CD4-positive, alpha-beta T cell treated with Interleukin-17A for 4 hours (primary cell): ENCODE results near the gene AKAP12.

Experiments used
- DNase-seq: peaks from one replicate; pipeline ENCODE4 v3.0.0-alpha.2; 2020; ENCODE audit warnings: mixed read lengths

The AKAP12 gene, protein sequence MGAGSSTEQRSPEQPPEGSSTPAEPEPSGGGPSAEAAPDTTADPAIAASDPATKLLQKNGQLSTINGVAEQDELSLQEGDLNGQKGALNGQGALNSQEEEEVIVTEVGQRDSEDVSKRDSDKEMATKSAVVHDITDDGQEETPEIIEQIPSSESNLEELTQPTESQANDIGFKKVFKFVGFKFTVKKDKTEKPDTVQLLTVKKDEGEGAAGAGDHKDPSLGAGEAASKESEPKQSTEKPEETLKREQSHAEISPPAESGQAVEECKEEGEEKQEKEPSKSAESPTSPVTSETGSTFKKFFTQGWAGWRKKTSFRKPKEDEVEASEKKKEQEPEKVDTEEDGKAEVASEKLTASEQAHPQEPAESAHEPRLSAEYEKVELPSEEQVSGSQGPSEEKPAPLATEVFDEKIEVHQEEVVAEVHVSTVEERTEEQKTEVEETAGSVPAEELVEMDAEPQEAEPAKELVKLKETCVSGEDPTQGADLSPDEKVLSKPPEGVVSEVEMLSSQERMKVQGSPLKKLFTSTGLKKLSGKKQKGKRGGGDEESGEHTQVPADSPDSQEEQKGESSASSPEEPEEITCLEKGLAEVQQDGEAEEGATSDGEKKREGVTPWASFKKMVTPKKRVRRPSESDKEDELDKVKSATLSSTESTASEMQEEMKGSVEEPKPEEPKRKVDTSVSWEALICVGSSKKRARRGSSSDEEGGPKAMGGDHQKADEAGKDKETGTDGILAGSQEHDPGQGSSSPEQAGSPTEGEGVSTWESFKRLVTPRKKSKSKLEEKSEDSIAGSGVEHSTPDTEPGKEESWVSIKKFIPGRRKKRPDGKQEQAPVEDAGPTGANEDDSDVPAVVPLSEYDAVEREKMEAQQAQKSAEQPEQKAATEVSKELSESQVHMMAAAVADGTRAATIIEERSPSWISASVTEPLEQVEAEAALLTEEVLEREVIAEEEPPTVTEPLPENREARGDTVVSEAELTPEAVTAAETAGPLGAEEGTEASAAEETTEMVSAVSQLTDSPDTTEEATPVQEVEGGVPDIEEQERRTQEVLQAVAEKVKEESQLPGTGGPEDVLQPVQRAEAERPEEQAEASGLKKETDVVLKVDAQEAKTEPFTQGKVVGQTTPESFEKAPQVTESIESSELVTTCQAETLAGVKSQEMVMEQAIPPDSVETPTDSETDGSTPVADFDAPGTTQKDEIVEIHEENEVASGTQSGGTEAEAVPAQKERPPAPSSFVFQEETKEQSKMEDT (N-terminal part only)

DNA sequence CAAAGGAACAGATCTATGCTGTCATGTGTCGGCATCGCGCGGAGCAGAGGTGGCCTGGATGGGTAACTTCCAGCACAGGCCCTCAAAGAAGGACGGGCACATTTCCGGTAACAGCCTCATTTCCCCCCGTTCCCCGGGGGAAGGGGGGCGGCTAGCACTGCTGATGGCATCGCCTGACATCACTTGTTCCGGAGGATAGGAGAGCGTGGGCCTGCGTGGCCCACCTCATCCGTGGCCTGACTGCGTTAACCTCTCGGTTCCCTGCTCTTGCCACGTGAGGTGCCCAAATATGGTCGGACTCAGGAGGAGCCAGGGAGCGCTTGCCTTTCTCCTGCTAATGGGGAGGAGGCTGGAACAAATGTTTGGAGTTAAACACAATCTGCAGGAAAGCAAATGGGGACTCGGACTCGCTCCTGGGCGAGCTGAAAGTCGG lies at the start of gene AKAP12:
TSS of gene AKAP12 (plus strand) at position 365 of the 433 bp plus-strand sequence. CDS start 596 bp downstream, outside the sequence.
- DNase-seq = no peak

DNA sequence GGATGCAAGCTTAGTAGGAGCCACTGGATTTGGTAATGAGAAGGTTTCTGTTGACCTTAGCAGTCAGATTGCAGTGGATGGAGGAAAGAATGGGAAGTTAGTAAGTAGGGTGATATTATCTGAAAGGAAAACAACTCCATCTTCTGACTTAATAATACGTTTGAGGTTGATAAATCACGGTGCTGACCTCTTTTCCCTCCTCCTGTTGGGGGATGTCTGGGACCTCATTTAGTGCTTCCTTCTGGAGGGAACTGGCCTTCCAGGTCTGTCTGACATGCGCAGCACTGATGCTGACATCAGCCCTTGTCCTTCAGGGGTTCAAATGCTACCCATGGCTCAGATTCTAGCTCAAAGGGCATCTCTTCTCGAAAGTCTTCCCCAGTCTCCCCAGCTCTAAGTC lies 48.2 kb upstream of the AKAP12 start:
- DNase-seq = no peak

DNA sequence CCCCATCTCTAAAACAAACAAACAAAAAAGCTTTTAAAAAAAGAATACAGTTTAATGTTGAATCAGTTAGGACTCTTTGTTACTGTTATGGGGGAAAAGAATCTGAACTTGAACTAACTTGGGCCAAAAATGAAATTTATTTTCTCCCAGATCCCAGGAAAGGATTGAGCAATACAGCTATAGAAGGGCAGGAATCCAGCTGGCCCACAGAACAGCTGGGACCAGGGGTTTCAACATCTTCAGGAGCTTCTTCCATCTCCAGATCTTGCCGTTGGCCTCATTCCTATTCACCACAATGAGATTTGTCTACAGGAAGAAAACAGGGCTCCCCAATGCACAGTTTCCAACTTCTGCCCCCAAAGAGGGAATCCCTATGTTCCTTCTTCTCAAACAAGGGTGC lies 43.2 kb upstream of the AKAP12 start:
- no peak for DNase-seq

DNA sequence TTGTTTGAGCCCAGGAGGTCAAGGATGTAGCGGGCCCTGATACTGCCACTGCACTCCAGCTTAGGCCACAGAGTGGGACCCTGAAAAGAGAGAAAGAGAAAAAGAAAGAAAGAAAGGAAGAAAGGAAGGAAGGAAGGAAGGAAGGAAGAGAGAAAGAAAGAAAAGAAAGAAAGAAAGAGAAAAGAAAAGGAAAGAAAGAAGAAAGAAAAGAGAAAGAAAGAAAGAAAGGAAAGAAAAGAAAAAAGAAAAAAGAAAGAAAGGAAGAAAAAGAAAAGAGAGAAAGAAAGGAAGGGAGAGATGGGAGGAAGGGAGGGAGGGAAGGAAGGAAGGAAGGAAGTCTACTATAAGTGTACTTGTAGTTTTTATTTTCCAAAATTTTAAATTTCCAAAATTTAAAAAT lies 42.2 kb upstream of the AKAP12 start:
- no peak for DNase-seq

DNA sequence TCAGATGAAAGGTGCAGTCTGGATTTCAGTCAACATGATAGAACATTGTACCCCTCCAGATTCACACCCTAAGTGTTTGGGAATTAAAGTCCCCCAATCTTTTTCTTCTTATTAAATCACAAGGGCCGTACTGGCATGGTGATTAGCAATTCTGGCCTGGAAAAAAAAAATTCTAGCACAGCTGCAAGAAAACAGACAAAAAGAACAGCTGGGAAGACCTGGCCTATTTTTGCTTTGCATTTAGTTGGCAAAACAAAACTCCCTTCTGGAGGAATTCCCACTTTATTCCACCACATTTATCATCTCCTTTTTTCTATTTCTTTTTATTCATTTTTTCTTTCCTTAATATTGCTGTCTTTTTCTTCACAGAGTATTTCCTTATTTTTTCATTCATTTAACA lies 39.8 kb upstream of the AKAP12 start:
- DNase-seq = no peak

DNA sequence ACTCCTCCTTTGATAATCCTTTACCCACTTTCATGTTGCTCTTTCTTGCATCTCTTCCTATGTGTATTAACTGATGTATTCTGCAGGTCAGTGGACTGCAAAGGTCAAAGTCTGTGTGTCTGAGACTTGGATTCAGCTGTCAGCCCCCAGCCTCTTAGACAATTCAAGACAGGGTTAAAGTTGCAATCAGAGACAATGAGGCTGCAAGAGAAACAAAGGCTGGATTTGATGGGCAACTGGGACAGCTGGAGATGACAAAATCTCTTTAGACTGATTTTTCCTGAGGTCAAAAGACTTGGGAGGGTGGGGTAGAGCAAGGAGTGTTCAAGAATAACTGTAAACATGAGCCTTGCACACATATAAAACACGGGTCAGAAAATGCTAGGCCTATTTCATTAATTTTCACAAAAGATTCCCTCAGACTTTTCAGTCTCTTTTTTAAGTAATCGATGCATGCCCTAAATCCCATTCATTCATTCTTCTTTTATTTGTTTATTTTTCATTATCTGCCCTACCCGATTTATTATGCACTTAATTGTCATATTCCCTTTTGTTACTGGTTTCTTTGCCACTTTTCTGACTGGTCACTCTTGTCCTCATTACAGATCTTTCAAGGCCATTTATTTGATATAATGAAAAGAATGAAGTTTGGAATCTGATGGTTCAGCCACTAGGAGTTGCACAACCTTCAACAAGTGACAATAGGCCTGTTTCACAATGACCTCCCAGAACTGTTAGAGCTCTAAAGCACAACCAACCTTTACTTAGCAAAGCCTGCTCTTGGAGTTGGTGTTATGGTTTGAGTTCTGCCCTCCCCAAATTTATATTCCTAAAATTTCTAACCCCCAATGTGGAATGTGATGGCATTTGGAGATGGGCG lies 33.8 kb upstream of the AKAP12 start:
- DNase-seq = no peak

DNA sequence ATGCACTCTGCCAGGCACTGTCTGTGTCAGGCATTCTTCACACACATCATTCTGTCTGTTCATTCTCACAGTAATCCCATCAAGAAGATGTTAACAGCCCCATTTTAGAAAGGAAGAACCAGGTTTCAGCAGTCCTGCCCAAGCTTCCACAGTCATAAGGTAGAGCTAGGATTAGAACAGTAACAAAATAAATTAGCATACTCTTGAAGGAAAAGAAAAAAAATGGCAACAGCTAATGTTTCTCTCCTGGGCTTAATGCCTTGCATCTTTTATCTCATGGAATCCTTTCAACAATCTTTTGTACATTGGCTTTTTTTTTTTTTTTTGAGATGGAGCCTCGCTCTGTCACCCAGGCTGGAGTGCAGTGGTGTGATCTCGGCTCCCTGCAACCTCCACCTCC lies 32.1 kb upstream of the AKAP12 start:
- DNase-seq = no peak

DNA sequence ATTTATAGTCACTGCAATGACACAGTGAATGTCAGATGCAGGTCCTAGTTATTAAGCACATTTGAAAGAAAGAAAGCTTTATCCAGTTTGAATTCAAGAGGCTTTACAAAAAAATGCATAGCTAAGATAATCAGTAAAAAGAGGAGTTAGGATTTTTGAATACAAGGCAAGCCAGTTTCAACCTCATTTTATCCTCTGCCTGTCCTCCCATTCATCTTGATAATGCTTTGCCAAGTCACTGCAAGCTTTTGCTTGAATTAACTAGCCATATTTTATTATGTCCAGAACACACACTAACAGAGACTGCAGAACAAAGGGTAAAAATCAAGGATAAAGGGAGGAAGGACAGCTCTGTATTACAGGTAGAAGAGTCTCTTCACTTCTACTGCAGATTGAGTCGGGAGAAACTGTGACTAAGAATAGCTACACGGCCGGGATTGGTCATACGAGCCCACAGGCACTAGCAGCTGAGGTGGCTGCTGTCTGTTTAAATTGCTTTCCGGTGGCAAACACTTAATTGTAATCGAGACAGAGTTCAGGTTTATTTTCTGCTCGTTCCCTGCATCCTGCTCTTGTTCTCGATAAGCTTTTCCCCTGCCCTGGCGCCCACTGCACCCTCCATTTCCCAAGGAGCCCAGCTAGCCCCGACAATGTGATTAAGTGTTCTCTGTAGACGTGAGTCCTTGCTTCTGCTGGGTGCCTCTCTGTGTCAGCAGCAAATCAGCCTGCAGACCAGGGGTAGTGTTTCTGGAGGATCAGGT lies 30.5 kb upstream of the AKAP12 start:
- DNase-seq = no peak

DNA sequence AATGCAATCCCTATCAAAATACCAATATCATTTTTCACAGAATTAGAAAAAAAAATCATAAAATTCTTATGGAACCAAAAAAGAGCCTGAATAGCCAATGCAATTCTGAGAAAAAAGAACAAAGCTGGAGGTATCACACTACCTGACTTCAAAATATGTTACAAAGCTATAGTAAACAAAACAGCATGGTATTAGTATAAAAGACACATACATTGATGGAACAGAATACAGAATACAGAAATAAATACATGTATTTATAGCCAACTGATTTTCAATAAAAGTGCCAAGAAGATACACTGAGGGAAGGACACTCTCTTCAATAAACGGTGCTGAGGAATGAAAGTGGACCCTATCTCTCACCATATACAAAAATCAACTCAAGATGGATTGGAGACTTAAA lies 28.7 kb upstream of the AKAP12 start:
- DNase-seq = no peak

DNA sequence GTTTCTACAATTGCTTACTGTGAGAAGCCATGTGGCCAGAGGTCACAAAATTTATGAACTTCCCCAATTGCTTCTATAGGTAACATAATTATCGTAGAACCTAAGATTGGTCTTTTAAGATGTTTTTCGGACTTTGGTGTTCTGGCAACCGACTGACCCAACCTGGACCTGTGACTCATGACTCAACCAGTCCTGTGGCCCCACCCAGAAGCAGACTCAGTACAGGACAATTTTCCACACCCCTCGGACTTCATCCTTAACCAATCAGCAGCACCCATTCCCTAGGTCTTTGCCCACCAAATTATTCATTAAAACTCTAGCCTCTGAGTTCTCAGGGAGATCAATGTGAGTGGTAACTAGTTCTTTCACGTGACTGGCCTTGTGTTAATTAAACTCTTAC lies 26.4 kb upstream of the AKAP12 start:
- no peak for DNase-seq

DNA sequence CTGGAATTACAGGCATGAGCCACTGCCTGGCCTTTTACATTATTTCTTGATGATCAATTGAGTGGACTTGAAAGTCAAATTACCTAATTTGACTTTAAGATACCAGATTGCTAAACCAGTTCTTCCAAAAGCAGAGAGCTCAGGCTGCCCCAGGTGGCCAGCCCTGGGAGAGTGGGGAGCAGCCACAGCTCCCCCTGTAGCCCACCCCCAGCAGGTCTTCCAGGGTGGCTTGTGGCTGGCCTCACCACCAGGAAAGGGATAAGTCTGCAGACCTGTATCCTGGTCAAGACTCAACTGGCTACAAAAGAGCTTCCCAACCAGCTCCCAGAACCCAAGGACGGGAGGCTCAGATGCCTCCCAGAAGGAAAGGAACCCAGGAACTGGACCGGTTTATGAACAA lies 23.8 kb upstream of the AKAP12 start:
- no peak for DNase-seq

DNA sequence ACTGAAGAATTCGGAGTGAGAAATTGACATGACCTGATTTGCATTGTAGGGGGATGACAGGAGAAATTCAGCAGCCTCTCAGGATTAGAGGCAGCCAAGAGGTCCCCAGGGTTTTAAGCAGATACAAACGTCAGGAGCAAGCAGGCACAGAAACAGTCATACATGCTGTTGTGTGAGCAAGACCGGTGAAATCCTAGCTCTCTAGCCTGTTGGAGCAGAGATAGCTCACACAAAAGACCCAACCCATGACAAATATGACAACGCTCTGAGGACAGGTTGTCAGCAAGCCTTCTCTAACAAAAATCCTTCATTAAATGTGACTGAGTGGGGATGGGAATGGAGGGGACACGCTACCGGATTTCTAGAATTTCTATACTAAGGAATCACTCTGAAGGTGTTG lies 23.0 kb upstream of the AKAP12 start:
- DNase-seq = no peak

DNA sequence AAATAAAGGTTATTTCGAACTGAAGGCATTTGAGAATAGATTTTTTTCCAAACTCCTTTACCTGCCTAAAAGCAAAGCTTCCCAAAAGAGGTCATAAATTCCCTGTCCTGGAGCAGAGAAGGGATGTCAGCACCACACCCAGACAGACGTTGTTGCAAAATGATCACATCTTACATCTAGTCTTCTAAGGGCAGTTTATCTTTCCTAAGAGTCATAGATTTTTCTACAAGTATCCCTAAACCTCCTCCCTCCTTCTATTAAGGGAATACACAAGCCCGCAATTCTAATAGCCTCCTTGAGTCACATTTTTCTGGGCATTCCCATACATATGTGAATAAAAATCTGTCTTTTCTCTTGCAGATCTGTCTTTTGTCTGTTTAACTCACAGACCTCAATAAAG lies 20.6 kb upstream of the AKAP12 start:
- no peak for DNase-seq

DNA sequence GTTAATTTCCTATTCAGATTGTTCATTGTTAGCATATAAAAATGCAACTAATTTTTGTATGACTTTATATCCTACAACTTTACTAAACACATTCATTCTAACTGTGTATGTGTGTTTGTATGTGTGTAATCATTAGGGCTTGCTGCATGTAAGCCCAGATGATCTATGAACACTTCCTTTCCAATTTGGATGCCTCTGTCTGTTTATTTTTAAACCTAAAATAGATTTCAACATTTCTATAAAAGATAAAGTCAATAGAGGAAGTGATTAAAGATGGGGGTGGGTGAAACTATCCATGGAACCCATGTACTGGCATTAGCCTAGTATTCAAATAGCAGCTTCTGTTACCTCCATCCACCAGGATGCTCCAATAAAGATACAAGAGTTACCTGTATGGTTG lies 15.7 kb upstream of the AKAP12 start:
- DNase-seq = no peak

DNA sequence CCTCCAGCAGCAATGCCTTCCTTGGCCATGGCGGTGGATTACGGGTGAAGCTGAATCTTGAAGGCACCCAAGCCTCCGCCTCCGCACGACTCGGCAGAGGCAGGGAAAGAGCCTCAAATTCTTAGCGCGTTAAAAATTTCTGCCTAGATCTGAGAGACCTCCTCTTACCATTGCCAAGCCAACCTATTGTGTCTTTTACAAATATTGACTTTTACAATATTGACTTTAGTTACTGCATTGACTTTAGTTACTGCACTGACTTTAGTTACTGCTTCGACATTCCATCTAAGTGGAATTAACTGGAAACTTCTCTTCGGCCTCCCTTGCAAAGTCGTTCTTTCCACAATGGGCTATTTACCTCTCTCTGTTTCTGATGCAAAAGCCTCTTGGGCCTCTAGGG lies 13.8 kb upstream of the AKAP12 start:
- no peak for DNase-seq

DNA sequence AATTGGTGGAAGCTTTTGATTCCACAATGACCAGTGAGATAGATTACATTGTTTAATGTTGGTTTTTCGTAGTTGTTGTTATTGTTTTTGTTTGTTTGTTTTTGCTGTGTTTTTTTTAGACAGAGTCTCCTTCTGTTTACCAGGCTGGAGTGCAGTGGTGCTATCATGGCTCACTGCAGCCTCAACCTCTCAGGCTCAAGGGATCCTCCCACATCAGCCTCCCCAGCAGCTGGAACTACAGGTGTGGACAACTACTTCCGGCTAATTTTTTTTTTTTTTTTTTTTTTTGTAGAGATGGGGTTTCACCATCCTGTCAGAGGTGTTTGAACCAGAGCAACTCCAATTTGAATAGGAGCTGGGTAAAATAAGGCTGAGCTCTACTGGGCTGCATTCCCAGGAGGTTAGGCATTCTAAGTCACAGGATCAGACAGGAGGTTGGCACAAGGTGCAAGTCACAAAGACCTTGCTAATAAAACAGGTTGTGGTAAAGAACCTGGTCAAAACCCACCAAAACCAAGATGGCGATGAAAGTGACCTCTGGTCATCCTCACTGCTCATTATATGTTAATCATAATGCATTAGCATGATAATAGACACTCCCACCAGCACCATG lies 10.9 kb upstream of the AKAP12 start:
- DNase-seq = no peak

DNA sequence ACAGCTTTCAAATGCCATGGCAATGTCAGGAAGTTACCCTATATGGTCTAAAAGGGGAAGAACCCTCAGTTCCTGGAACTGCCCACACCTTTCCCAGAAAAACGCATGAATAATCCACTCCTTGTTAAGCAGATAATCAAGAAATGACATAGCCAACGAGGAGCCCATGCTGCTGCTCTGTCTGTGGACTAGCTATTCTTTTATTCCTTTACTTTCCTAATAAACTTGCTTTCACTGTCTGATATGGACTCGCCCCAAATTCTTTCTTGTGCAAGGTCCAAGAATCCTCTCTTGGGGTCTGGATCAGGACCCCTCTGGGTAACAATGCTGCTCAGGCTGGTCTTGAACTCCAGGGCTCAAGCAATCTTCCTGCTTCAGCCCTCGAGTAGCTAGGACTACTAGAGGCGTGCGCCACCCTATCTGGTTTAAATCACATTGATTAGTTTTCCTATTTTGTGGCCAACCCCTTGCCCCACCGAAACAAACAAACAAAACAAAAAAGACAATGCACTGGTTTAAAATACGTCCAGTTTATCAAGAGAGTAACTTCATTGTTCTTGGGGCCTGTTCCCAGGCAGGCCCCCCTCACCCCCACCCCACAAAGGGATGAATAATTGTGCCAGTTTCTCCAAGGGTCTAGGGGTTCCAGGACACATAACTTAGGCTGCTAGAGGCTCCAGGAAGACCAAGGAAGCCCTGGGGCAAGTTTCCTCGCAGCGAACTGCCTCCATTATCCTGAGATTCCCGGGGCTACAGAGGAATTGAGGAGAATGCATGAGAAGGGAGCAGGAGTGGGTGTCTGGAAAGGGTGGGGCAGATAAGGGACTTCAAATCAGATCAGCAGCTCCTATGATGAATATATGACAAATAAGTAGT lies 10.1 kb upstream of the AKAP12 start:
- DNase-seq = no peak

DNA sequence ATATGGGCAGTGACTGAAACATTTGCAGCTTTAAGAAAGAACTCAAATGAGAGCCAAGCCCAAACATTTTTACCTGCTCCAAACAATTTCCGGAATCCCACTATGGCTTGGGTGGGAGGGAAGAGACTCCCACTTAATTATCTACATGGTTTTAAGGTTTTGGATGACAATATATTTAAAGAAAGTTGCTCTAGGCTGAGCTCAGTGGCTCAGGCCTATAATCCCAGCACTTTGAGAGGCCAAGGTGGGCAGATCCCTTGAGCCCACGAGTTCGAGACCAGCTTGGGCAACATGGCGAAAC lies 9.5 kb upstream of the AKAP12 start:
- no peak for DNase-seq

DNA sequence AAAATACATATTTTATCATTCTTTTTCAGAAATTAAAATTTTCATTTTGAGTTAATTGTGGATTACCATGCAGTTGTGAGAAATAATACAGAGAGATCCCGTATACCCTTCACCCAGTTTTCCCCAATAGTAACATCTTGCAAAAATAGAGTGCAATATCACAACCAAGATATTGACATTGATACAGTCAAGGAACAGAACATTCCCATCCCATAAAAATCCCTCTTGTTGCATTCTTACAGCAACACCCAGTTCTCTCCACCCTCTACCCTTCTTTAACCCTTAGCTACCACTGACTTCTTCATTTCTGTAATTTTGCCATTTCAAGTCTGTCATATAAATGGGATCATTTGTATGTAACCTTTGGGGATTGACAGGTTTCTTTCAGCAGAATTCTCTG lies 6.9 kb upstream of the AKAP12 start:
- DNase-seq = no peak

DNA sequence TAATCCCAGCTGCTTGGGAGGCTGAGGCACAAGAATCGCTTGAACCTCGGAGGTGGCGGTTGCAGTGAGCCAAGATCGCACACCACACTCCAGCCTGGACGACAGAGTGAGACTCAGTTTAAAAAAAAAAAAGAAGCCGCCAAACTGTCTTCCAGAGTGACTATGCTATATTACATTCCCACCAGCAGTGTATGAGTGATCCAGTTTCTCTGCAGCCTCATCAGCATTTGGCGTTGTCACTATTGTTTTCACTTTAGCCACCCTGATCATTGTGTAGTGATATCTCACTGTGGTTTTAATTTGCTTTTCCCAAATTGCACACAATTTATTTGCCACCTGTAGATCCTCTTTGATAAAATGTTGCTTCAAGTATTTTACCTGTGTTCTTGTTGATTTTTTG lies 6.0 kb upstream of the AKAP12 start:
- no peak for DNase-seq
